Dedifferentiated amniotic fluid mesenchymal stem cell (primary cell): ENCODE measurements around the gene SOX8.
"Not testable (repeated sequence)": the region's sequence is repeated elsewhere in the genome, so short reads cannot be mapped to it uniquely, and the experiment has no call there.

Source experiments
- DNase-seq: peaks from one replicate; pipeline ENCODE4 v3.0.0-alpha.2; 2016; ENCODE audit errors: extremely low spot score

SOX8 gene

DNA sequence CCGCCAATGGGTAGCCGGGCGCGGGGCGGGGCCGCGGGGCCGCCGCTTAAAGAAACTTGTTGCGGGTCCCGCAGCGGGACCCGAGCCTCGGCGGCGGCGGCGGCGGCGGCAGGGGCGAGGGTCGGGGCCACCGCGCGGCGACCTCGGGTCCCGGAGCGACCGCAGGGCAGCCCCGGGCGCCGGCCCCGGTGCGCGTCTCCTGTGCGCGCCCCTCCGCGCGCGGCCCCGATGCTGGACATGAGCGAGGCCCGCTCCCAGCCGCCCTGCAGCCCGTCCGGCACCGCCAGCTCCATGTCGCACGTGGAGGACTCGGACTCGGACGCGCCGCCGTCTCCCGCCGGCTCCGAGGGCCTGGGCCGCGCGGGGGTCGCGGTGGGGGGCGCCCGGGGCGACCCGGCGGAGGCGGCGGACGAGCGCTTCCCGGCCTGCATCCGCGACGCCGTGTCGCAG, at the start of gene SOX8:
SOX8 (plus strand) TSS at position 76 of the 450 bp plus-strand sequence; CDS start at position 229, 153 bp downstream.
- DNase-seq = no peak

DNA sequence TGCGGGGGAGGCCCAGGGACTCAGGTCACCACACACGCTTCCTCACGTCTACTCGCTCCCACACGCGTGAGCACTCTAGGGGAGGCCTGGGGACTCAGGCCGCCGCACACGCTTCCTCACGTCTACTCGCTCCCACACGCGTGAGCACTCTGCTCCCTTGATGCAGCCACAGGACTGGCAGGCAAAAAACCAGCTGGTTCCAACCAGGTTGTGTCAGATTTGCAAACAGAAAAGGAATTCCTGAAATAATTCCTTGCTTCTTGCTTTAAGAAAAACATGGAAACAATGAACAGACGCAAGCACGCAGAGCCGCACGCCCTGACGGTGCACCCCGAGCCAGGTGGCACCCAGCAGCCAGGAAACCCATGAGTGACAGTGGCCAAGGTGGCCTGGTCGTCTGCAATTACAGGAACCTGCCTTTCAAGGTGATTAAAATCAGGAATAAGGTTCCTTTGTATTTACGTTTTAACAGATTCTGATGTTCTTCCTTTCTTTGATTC, 48.7 kb upstream of the SOX8 start:
- no peak for DNase-seq

DNA sequence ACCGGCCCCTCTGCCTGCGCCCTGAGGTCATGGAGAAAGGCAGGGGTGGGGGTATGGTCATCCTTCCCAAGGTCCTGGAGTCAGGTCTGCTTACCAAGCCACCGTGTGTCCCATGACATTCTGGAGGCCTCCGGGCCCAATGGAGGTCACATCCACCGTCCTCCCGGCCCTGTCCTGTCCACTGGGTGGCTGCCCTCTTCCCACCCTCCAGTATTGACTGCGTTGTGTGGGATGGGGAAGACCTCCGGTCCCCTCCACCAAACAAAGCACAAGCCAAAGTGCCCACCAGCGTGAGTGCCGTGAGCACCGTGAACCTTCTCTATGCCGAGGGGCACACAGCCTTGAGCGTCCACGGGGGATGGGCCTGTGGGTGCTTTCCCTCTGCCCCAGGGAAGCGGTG, 48.0 kb upstream of the SOX8 start:
- no peak for DNase-seq

DNA sequence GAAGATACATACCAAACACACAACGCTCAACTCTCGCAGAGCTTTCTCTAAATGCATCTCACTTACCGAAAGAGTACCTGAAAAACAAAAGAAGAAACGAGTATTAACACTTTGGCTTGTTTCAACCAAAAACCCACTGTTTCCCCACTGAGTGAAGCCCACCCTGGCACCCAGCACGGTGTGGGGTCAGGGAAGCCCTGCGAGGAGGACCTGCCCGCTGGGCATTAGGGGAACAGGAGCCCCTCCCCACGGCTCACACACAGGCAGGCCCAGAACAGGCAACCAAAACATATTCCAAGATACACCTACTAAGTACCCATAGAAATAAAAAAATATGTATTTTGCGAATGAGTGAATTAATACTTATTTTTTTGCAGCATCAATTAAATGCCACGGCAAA, 47.4 kb upstream of the SOX8 start:
- DNase-seq = no peak

DNA sequence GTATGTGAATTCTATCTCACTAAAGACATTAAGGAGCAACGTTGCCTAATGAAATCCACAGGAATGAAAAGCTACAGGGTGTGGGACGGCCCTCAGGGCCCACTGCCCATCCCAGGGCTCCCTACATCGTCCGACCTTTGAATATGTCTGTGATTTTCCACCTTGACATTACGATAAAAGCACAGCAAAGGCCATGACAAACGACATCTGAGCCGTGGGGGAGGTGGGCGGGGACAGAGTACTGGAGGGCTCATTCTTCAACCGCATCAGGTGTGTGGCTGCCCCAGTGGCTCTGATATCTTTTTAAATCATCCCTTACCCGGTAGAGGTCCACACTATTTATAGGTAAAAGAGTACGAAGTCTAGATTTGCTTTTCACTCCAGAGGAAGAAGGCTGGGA, 45.9 kb upstream of the SOX8 start:
- DNase-seq = no peak

DNA sequence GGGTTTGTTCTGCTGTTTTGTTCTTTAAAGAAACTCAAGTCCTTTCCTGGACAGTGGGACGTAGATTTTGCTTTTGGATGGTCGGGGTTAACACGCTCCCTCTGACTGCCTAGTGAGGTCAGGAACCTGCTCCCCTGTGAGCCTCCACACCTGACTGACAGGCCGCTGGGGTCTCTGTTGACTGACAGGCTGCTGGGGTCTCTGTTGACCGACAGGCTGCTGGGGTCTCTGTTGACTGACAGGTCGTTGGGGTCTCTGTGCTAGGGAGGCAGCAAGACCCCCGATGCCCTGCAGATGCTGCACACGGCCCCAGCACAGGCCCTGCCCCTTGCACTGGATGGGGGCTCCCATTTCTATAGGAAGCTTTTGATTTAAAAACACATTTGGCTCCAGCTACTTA, 44.3 kb upstream of the SOX8 start:
- DNase-seq = no peak

DNA sequence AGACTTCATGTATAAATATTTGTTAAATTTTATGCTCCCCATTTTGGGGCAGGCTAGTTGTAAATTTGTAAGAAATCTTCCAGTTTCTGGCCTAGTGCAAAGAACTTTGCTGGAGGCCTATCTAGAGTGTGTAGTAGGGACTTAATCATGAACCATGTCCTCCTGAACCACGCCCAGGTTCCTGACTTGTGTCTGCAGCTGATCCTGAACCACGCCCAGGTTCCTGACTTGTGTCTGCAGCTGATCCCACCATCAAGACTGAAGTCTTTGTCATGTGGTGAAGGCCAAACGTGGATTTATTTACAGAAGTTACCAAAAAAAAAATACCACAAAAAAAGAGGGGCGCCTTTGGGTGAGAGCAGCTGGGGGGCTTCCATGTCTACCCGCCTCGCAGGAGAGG, 43.8 kb upstream of the SOX8 start:
- no peak for DNase-seq

DNA sequence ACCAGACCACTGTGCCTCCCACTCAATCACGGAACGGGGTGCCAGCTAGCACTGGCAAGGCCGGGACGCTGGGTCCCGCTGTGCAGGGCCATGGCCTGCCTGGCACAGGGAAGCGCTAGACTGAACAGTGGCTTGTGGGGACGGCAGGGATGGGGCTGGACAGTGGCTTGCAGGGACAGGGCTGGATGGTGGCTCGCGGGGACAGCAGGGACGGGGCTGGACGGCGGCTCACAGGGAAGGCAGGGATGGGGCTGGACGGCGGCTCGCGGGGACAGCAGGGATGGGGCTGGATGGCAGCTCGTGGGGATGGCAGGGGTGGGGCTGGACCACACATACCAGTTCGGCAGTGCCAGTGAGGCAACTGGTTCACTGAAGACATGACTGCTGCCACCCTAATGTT, 43.4 kb upstream of the SOX8 start:
- DNase-seq = no peak

DNA sequence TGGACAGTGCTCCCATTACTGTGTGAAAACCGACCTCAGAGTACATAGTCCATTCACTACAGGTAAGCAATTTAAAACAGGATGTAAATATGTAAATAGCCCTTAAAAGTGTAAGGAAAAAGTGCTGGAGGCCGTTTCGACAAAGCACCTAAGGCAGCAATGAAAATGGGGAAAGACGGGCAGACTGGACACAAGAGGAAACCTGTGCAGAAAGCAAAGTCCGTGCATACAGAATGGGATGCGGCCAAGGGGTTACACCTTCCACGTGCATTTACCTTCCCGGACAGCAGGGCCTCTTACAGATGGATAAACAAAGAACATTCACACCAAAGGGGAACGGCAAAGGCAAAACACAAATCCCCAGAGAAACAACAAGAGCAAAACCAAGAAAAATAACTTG, 42.8 kb upstream of the SOX8 start:
- DNase-seq = no peak

DNA sequence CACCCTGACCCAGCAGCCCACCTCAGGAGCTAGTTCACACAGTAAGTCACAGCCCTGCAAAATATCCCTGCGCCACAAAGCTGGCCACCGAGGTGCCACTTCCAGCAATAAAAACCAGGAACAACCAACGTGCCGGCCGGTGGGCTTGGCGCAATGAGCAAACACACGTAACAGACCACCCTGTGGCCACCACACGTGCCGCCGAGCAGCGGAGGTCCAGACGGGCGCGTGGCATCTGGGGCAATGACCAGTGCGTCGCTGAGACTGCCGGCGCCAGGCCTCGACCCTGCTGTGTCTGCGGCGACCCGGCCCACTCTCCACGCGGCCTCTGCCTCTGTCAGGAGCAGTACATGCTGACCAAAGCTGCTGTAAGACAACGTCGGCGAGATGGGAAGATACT, 42.3 kb upstream of the SOX8 start:
- no peak for DNase-seq

DNA sequence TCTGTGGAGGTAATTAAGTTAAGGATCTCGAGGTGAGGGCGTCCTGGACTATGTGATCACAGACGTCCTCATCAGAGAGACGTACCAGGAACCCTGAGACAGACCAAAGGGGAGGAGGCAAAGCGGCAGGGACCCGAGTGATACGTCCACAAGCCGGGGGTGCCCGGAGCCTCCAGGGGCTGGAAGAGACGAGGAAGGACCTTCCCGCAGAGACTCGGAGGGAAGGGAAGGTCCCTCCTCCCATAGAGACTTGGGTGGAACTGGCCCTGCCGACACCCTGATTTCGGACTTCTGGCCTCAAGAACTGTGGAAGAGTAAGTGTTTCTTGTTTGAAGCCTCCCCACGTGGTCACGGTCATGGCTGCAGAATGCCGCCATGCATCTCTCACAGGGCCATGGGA, 41.6 kb upstream of the SOX8 start:
- no peak for DNase-seq

DNA sequence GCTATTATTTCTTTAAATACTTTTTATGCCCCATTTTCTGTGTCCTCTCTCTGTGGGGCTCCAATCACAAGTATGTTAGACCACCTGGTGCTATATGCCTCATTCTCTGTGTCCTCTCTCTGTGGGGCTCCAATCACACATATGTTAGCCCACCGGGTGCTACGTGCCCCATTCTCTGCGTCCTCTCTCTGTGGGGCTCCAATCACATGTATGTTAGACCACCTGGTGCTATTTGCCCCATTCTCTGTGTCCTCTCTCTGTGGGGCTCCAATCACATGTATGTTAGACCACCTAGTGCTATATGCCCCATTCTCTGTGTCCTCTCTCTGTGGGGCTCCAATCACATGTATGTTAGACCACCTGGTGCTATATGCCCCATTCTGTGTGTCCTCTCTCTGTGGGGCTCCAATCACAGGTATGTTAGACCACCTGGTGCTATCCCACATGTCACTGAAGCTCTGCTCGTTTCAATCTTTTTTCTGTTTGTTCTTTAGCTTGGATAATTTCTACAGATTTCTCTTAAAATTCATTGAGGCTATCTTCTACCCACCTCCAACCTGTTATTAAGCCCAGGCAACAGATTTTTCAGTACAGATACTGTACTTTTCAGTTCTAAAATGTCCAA, 39.0 kb upstream of the SOX8 start:
- DNase-seq = no peak

DNA sequence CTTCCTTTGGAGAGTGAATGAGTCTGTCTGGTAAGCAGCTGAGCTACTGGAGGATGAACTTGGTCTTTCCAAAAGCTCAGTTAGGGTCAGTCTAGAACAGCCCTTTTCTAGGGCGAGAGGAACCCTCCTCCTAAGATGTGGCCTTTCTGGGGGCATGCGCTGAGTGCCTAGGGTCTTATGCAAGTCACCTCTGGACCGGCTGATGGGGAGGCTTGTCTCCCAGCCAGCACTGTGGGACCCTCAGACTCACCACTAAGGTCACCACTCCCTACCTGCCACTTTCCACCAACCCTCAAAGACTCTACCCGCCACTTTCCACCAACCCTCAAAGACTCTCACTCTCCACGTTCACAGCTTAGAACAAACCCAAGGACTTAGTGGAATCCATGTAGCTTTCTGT, 37.6 kb upstream of the SOX8 start:
- no peak for DNase-seq

DNA sequence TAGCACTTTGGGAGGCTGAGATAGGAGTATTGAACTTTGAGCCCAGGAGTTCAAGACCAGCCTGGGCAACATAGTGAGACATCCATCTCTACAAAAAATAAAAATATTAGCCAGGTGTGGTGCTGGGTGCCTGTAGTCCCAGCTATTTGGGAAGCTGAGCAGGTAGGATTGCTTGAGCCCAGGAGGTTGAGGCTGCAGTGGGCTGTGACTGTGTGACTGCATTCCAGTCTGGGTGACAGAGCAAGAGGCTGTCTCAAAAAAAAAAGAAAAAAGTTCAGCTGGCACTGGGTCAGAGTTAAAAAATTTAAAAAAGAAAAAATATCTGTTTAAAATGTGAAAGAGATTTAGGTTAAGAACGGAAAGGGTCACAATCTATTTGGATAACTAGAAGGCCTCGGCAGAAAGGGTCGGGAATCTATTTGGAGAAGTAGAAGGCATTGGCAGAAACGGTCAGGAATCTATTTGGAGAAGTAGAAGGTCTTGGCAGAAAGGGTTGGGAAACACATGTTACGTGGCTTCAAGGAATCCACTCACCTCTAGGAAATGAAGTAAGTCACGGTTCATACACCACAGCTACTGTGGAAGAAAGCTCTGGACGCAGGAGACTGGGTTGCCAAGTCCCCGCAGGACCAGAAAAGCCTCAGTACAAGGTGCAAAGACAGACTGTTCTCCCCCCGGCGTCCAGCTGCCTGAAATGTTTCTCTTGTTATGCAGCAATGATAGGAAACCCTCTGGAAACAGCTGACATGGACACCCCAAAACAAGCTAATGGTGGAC, 36.1 kb upstream of the SOX8 start:
- no peak for DNase-seq

DNA sequence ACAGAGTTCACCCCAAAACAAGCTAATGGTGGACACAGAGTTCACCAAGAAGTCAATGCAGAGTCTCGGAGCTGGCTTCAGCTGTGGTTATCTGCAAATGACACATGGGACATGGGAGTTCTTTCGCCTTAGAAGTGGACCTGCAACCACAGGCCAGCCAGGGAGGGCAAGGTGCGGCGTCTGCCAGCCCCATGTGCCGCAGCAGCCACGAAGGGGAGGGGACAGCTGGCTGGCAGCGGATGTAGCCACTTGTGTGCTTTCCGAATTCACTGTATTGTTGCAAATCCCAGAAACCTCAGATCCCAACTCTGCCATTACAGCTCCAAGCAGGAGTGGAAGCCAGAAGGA, 35.5 kb upstream of the SOX8 start:
- DNase-seq = no peak

DNA sequence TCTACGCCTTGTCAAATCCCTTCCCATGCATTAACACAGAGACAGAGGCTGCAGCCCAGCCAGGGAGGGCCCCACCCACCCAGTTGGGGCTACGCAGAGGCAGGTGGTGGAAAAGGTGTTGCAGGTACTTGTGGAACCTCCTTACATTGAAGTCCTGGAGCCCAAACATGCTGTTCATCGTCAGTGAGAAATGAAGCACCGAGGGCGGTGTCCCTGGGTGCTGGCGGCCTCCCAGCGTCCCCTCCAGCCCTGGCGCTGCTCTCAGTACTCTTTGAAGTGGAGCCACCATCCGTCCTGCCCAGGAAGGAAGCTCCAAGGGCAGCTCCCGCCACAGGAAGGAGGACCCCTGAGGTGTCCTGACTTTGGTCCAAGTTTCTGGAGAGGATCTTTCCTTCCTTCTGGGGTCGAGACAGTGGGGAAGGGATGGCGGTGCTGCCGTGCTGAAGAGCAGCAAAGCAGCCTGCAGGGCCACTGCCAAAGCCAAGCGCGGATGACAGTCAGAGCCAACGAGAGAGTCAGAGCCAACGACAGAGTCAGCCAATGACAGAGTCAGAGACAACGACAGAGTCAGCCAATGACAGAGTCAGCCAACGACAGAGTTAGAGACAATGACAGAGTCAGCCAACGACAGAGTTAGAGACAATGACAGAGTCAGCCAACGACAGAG, 34.2 kb upstream of the SOX8 start:
- DNase-seq = no peak

DNA sequence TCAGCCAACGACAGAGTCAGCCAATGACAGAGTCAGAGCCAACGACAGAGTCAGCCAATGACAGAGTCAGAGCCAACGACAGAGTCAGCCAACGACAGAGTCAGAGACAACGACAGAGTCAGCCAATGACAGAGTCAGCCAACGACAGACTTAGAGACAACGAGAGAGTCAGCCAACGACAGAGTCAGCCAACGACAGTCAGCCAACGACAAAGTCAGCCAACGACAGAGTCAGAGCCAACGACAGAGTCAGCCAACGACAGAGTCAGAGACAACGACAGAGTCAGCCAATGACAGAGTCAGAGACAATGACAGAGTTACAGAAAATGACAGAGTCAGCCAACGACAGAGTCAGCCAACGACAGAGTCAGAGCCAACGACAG, 33.7 kb upstream of the SOX8 start:
- DNase-seq = not testable (repeated sequence)

DNA sequence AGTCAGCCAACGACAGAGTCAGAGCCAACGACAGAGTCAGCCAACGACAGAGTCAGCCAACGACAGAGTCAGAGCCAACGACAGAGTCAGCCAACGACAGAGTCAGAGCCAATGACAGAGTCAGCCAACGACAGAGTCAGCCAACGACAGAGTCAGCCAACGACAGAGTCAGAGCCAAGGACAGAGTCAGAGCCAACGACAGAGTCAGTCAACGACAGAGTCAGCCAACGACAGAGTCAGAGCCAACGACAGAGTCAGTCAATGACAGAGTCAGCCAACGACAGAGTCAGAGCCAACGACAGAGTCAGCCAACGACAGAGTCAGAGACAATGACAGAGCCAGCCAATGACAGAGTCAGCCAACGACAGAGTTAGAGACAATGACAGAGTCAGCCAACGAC, 32.8 kb upstream of the SOX8 start:
- not testable (repeated sequence) for DNase-seq

DNA sequence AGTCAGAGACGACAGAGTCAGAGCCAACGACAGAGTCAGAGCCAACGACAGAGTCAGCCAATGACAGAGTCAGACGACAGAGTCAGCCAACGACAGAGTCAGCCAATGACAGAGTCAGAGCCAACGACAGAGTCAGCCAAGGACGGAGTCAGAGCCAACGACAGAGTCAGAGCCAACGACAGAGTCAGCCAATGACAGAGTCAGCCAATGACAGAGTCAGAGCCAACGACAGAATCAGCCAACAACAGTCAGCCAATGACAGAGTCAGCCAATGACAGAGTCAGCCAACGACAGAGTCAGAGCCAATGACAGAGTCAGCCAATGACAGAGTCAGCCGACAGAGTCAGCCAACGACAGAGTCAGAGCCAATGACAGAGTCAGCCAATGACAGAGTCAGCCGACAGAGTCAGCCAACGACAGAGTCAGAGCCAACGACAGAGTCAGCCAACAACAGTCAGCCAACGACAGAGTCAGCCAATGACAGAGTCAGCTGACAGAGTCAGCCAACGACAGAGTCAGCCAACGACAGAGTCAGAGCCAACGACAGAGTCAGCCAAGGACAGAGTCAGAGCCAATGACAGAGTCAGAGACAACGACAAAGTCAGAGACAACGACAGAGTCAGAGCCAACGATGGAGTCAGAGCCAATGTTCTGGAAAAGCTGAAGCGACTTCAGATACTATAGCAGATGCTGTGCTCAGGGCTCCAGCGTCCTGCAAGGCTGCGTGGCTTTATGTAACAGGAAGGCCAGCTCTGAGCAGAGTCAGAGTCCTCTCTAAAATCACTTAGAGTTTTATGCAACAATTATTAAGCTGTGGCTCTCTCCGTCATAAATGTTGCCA, 30.6 kb upstream of the SOX8 start:
- not testable (repeated sequence) for DNase-seq

DNA sequence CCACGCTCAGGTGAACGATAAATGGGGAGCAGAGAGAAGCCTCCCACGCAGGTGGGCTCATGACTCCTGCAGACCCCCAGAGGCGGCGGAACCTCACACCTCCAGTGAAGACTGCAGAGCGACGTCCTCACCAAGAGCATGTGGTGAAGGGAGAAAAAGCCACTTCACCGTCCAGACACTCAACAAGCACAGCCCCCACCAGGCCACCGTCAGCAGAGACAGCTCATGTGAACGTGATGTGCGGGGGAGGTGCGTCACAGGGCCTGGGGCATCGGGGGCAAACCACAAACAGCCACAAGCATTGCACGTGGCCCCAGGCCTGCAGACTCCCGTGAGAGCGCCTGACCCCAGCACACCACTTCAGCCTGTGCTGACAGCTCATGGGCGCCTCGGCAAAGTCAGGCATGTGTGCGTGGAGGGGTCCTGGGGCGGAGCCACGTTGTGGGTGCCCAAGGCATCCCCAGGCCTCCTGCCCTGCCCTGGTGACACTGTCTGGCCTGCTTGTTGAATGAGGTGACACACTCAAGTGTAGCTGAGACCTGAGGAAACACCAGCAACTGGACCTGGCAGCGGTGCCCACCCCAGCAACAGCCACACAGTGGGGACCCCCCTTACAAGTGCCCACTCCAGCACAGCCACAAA, 29.8 kb upstream of the SOX8 start:
- no peak for DNase-seq

DNA sequence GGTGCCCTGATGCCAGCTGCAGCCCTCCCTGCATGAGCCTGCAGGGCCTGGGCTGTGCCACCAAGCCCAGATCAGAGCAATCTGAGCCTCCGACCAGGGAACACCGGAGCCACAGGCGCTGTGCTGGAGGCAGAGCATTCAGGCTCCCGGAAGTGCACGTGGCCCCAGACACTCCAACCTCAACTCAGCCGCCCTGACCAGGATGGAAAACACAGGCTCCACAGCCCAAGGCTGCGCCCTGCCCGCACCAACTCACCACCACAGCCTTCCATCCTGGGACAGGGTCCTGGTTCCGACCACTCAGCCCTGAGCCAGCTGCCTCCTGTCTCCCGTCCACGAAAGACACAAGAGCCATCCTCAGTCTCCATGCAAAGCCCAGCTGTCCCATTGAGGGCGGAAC, 29.2 kb upstream of the SOX8 start:
- no peak for DNase-seq

DNA sequence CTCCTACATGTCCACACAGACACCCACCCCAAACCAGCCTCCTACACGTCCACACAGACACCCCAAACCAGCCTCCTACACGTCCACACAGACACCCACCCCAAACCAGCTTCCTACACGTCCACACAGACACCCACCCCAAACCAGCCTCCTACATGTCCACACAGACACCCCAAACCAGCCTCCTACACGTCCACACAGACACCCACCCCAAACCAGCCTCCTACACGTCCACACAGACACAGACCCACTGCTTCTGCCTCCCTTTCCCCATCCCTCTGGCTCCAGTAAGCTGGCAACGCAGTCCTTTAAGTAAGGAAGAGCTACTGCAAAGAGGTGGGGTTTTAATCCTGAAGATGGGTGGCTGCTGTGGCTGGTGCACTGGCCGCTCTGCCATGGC, 27.8 kb upstream of the SOX8 start:
- DNase-seq = not testable (repeated sequence)
